GM12878 (cell line): ENCODE measurements around the gene OTOF. TPM values are rescaled to one million over a fixed set of nuclear protein-coding genes. Genes with fewer than 3 reads are reported as not detected.

Experiments
- ATAC-seq: fragments of 200-7000 bp; cut with Tn5 transposase; 3 replicates; pipeline ENCODE4 v1.9.1; 2020; ENCODE audit warnings: mild to moderate bottlenecking, moderate library complexity
- BruUV-seq: library from RNA; stranded (reverse); fragments of 400-500 nt; replicated peaks from 2 replicates; lab custom pipeline; 2021; lab: Mats Ljungman, UMichigan
- CTCF ChIA-PET: fragments of 300-600 bp; sonication (Branson Sonifier 250); formaldehyde crosslinking; extraction: SDS; loops from one replicate; lab custom pipeline; 2021; ENCODE audit warnings: inconsistent platforms; lab: Yijun Ruan, JAX
- POLR2A ChIA-PET: fragments of 350-600 bp; formaldehyde crosslinking; extraction: SDS; loops from one replicate; lab custom pipeline; 2021; ENCODE audit warnings: inconsistent platforms; lab: Charles Lee
- RAD21 ChIA-PET: fragments of 300-600 bp; sonication (Branson Sonifier 250); formaldehyde crosslinking; loops from one replicate; lab custom pipeline; 2023; ENCODE audit warnings: antibody characterized with exemption; ENCODE audit not compliant: unreplicated experiment; lab: Charles Lee
- SMC1A ChIA-PET: fragments of 300-600 bp; sonication (Branson Sonifier 250); formaldehyde crosslinking; loops from one replicate; lab custom pipeline; 2023; ENCODE audit not compliant: unreplicated experiment, uncharacterized antibody; lab: Charles Lee
- DNase-seq: peaks from one replicate; pipeline ENCODE4 v3.0.0-alpha.2; 2011; ENCODE audit warnings: low read depth, low spot score
- FAIRE-seq: peaks from 3 replicates; lab custom pipeline; 2011; peaks lifted over from hg19 to GRCh38; lab: Jason Lieb, UNC
- H2AFZ ChIP-seq: 2 replicates; pipeline ENCODE4 v1.6.0; 2011; ENCODE audit warnings: low read depth, low read length, control low read depth; ENCODE audit not compliant: control insufficient read depth
- H3K27ac ChIP-seq: 2 replicates; pipeline ENCODE4 v1.5.1; 2011; ENCODE audit warnings: control low read depth; ENCODE audit not compliant: control insufficient read depth, insufficient read depth
- H3K27me3 ChIP-seq, 2 experiments: replicated peaks in 1 of 2; 2 replicates each; pipeline versions ENCODE4 v1.6.0 to v1.6.1; 2011; ENCODE audit warnings: low read length in 1 of 2; ENCODE audit not compliant: control insufficient read depth in 2 of 2, insufficient read depth in 2 of 2
- H3K36me3 ChIP-seq, 2 experiments: 2 replicates each; pipeline ENCODE4 v1.5.1; 2011; ENCODE audit warnings: low read length in 1 of 2; ENCODE audit not compliant: control insufficient read depth in 2 of 2, insufficient read depth in 2 of 2
- H3K4me1 ChIP-seq: 2 replicates; pipeline ENCODE4 v1.6.1; 2011; ENCODE audit warnings: mild to moderate bottlenecking, low read length, moderate library complexity, mixed read lengths; ENCODE audit not compliant: control insufficient read depth, insufficient read depth
- H3K4me2 ChIP-seq: 2 replicates; pipeline ENCODE4 v1.6.0; 2011; ENCODE audit warnings: control low read depth; ENCODE audit not compliant: control insufficient read depth, insufficient read depth
- H3K4me3 ChIP-seq: fragments of 200-600 bp; sonication (generic); 2 replicates; pipeline ENCODE4 v1.5.1; 2016
- H3K79me2 ChIP-seq: 2 replicates; pipeline ENCODE4 v1.6.0; 2011; ENCODE audit warnings: low read length; ENCODE audit not compliant: control insufficient read depth, insufficient read depth
- H3K9ac ChIP-seq: 2 replicates; pipeline ENCODE4 v1.8.0; 2011; ENCODE audit warnings: low read length, control low read depth, mixed read lengths; ENCODE audit not compliant: control insufficient read depth, insufficient read depth
- H3K9me3 ChIP-seq: replicated peaks from 3 replicates; pipeline ENCODE4 v1.5.1; 2011; ENCODE audit warnings: mild to moderate bottlenecking, low read length; ENCODE audit not compliant: control insufficient read depth, insufficient read depth
- H4K20me1 ChIP-seq: 2 replicates; pipeline ENCODE4 v1.6.0; 2011; ENCODE audit not compliant: control insufficient read depth, insufficient read depth
- ATF2 ChIP-seq: IDR thresholded peaks from 2 replicates; pipeline ENCODE4 v1.6.1; 2012; ENCODE audit warnings: low read length, inconsistent platforms
- CREM ChIP-seq: IDR thresholded peaks from 2 replicates; pipeline ENCODE4 v1.6.1; 2014; ENCODE audit warnings: antibody characterized with exemption, low read depth
- EED ChIP-seq: sonication (generic); IDR thresholded peaks from 2 replicates; pipeline ENCODE4 v1.6.1; 2016; ENCODE audit warnings: antibody characterized with exemption, low read depth
- EGR1 ChIP-seq, 2 experiments: IDR thresholded peaks; 1 replicate in 1 of 2; 2 replicates in 1 of 2; pipeline ENCODE4 v1.6.1; 2011 to 2012; ENCODE audit warnings: low read depth in 2 of 2, low read length in 2 of 2, borderline replicate concordance in 1 of 2, mild to moderate bottlenecking in 1 of 2, moderate library complexity in 1 of 2
- FOXM1 ChIP-seq: IDR thresholded peaks from 2 replicates; pipeline ENCODE4 v1.6.1; 2012; ENCODE audit warnings: low read depth, mild to moderate bottlenecking, inconsistent platforms, low read length, moderate library complexity
- IRF4 ChIP-seq: IDR thresholded peaks from 2 replicates; pipeline ENCODE4 v1.6.1; 2011; ENCODE audit warnings: low read depth, low read length
- MAX ChIP-seq: IDR thresholded peaks from 2 replicates; pipeline ENCODE4 v1.6.1; 2012; ENCODE audit warnings: low read depth, low read length, improper control_type of control experiment
- MLLT1 ChIP-seq: fragments of 450-650 bp; IDR thresholded peaks from 2 replicates; pipeline ENCODE4 v1.6.1; 2016; ENCODE audit warnings: mild to moderate bottlenecking
- ZBTB40 ChIP-seq: fragments of 450-650 bp; IDR thresholded peaks from 2 replicates; pipeline ENCODE4 v1.6.1; 2016; ENCODE audit warnings: mild to moderate bottlenecking, moderate library complexity, borderline replicate concordance
- WGBS: methylation state at CpG from one replicate; pipeline ENCODE4 v1.1.6; 2016; ENCODE audit warnings: low lambda C conversion rate; ENCODE audit not compliant: insufficient replicate concordance, insufficient coverage; ENCODE audit errors: missing lambda C conversion rate; 5-methylcytosine and 5-hydroxymethylcytosine counted together
- in situ Hi-C: fragments of 300-500 bp; cut with MboI; formaldehyde crosslinking; loops from 9 replicates; pipeline ENCODE4 v1.14.3; 2018; ENCODE audit warnings: mixed read lengths
- intact Hi-C: fragments of 100-400 bp; cut with micrococcal nuclease; formaldehyde crosslinking; loops from one replicate; pipeline ENCODE4 v1.14.2; 2022; ENCODE audit not compliant: unreplicated experiment
- polyA plus RNA-seq, 11 experiments: library from polyadenylated mRNA; depleted of rRNA in 4 of 11; unstranded in 6 of 11; stranded (reverse) in 5 of 11; fragments of >200 nt; fragmentation: Nextera tagmentation in 4 of 11; fragmentation: Illumina TruSeq in 1 of 11; extraction: Ambion mirVana in 4 of 11; extraction: Trizol in 1 of 11; gene quantifications; 1 replicate in 1 of 11; 2 replicates in 10 of 11; pipeline versions ENCODE4 v1.2.1 to v1.2.3, GENCODE V29; 2011 to 2016; ENCODE audit warnings: inconsistent platforms in 2 of 11, missing spikeins in 2 of 11, low read depth in 1 of 11
- total RNA-seq, 4 experiments: library from RNA; depleted of rRNA in 3 of 4; stranded (reverse); fragments of >200 nt in 3 of 4; fragmentation: Illumina TruSeq in 1 of 4; extraction: Trizol in 1 of 4; gene quantifications; 2 replicates each; pipeline versions ENCODE4 v1.2.1 to v1.2.3, GENCODE V29; 2013 to 2021

OTOF gene
- total and polyA plus RNA-seq, 10 of the 15 experiments (the other 5 are each of a cell fraction or from before 2014, with no cell fraction given): under 0.01 to 0.31 (median 0.07) TPM; not detected in 6

GRCh38 chr2:26484579-26484978 is 6.7 kb upstream of the OTOF start:
- Histone ChIP-seq H3K4me1 (no peaks in the 10 kb centered on the region), H3K36me3 (no peaks in the 10 kb centered on the region), H3K27me3 (no peaks in the 10 kb centered on the region), H3K9ac (no peak overlapping the region), H2AFZ (no peak overlapping the region), H3K27ac (no peak overlapping the region), H3K9me3 (no peaks in the 10 kb centered on the region), H3K79me2 (no peaks in the 10 kb centered on the region), H3K4me2 (no peak overlapping the region), H4K20me1 (no peaks in the 10 kb centered on the region), H3K4me3 (no peak overlapping the region)
- 9% methylated on average over 4 of the region's 4 CpGs for WGBS
- intact Hi-C loops: no loop called here
- FAIRE-seq (no peak), DNase-seq (no peak), ATAC-seq (no peak)
- CTCF ChIA-PET: no interaction called here
- SMC1A ChIA-PET: no interaction called here
- TF ChIP-seq MLLT1 (no peak), ATF2 (no peak)
- RAD21 ChIA-PET: no interaction called here
- POLR2A ChIA-PET: no interaction called here
- no TSS peak for BruUV-seq
- in situ Hi-C loops: no loop called here

- H3K27me3 ChIP-seq: no peaks in the 10 kb centered on the region
- no peaks in the 10 kb centered on the region for H3K36me3 ChIP-seq
- no TSS peak for BruUV-seq
- no peaks in the 10 kb centered on the region for H3K9me3 ChIP-seq
- RAD21 ChIA-PET: no interaction called here
- in situ Hi-C loops: no loop called here
- no peak overlapping the region for H3K4me2 ChIP-seq
- whole genome bisulfite sequencing: 62% methylated on average over 13 of the region's 13 CpGs
- SMC1A ChIA-PET: no interaction called here
- H3K27ac ChIP-seq: no peak overlapping the region
- FAIRE-seq (no peak), DNase-seq (no peak), ATAC-seq (no peak)
- no peak overlapping the region for H3K4me3 ChIP-seq
- POLR2A ChIA-PET: no interaction called here
- H3K9ac ChIP-seq: no peak overlapping the region
- no peaks in the 10 kb centered on the region for H3K4me1 ChIP-seq
- intact Hi-C loops: no loop called here
- CTCF ChIA-PET: no interaction called here
- no peaks in the 10 kb centered on the region for H4K20me1 ChIP-seq
- no peak overlapping the region for H2AFZ ChIP-seq
- no peaks in the 10 kb centered on the region for H3K79me2 ChIP-seq
- TF ChIP-seq CREM (no peak), EED (no peak), MAX (no peak), IRF4 (no peak), ZBTB40 (no peak), EGR1 (IDR thresholded peaks at IDR 0.05; ENCODE audit: borderline replicate concordance in 1 of 2, low read depth in 2 of 2, low read length in 2 of 2) (no peak), FOXM1 (no peak)
Measured at GRCh38 chr2:26483957-26484565, 6.1 kb upstream of the OTOF start.
